GM23338 (cell line): ENCODE measurements around the gene VANGL1. TPM values are rescaled to one million over a fixed set of nuclear protein-coding genes. Genes with fewer than 3 reads are reported as not detected.

Source experiments
- JUNB ChIP-seq: IDR thresholded peaks from one replicate; pipeline ENCODE4 v1.6.1; 2016; ENCODE audit warnings: antibody characterized with exemption; ENCODE audit not compliant: unreplicated experiment
- NANOG ChIP-seq: IDR thresholded peaks from 2 replicates; pipeline ENCODE4 v1.6.1; 2016; ENCODE audit warnings: antibody characterized with exemption, borderline replicate concordance
- STAT1 ChIP-seq: IDR thresholded peaks from one replicate; pipeline ENCODE4 v1.6.1; 2016; ENCODE audit warnings: antibody characterized with exemption; ENCODE audit not compliant: unreplicated experiment
- polyA plus RNA-seq: library from polyadenylated mRNA; unstranded; fragments of >200 nt; fragmentation: Nextera tagmentation; extraction: Ambion mirVana; gene quantifications from 2 replicates; pipeline ENCODE4 v1.2.1, GENCODE V29; 2016
- total RNA-seq: library from RNA; depleted of rRNA; stranded (reverse); fragments of >200 nt; shearing (Covaris generic); gene quantifications from 2 replicates; pipeline ENCODE4 v1.2.3, GENCODE V29; 2014
- TF ChIP-seq, protein P1 (sequence below): fragments of 250-450 bp; sonication (Bioruptor Pico); IDR thresholded peaks from 2 replicates; pipeline ENCODE4 v1.5.0; 2020; ENCODE audit warnings: mild to moderate bottlenecking, moderate library complexity
- TF ChIP-seq, protein P2 (sequence below), 2 experiments: fragments of 200-600 bp in 1 of 2; sonication (generic) in 1 of 2; conservative IDR thresholded peaks; 2 replicates each; pipeline versions ENCODE4 v1.5.1 to v1.6.1; 2016 to 2017; ENCODE audit warnings: antibody characterized with exemption in 2 of 2, low read depth in 2 of 2, mild to moderate bottlenecking in 2 of 2, moderate library complexity in 1 of 2
- TF ChIP-seq, protein P3 (sequence below): IDR thresholded peaks from one replicate; pipeline ENCODE4 v1.6.1; 2018; ENCODE audit warnings: antibody characterized with exemption; ENCODE audit not compliant: unreplicated experiment

The VANGL1 gene
- total and polyA plus RNA-seq, 2 experiments from 2014 or later = 4.4 to 14.4 TPM

DNA sequence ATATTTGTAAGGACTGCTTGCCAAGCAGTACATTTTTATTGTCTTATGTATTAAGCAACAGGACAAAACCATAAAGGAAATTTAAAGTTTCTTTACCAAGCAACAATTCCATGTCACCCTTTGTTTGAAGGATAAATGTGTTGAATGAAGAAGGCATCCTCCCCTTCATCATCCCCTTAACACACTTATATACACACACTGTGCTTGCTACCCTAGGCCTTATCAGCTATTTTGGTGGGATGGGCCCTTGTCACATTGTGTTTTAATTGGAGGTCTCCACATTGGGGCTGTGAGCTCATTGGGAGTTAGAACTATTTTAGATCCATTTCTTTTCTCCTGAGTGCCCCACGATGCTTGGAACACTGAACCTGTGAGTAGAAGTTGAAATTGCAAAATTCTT is 1.9 kb downstream of the VANGL1 start (continued):
- TF ChIP-seq, protein P1, sequence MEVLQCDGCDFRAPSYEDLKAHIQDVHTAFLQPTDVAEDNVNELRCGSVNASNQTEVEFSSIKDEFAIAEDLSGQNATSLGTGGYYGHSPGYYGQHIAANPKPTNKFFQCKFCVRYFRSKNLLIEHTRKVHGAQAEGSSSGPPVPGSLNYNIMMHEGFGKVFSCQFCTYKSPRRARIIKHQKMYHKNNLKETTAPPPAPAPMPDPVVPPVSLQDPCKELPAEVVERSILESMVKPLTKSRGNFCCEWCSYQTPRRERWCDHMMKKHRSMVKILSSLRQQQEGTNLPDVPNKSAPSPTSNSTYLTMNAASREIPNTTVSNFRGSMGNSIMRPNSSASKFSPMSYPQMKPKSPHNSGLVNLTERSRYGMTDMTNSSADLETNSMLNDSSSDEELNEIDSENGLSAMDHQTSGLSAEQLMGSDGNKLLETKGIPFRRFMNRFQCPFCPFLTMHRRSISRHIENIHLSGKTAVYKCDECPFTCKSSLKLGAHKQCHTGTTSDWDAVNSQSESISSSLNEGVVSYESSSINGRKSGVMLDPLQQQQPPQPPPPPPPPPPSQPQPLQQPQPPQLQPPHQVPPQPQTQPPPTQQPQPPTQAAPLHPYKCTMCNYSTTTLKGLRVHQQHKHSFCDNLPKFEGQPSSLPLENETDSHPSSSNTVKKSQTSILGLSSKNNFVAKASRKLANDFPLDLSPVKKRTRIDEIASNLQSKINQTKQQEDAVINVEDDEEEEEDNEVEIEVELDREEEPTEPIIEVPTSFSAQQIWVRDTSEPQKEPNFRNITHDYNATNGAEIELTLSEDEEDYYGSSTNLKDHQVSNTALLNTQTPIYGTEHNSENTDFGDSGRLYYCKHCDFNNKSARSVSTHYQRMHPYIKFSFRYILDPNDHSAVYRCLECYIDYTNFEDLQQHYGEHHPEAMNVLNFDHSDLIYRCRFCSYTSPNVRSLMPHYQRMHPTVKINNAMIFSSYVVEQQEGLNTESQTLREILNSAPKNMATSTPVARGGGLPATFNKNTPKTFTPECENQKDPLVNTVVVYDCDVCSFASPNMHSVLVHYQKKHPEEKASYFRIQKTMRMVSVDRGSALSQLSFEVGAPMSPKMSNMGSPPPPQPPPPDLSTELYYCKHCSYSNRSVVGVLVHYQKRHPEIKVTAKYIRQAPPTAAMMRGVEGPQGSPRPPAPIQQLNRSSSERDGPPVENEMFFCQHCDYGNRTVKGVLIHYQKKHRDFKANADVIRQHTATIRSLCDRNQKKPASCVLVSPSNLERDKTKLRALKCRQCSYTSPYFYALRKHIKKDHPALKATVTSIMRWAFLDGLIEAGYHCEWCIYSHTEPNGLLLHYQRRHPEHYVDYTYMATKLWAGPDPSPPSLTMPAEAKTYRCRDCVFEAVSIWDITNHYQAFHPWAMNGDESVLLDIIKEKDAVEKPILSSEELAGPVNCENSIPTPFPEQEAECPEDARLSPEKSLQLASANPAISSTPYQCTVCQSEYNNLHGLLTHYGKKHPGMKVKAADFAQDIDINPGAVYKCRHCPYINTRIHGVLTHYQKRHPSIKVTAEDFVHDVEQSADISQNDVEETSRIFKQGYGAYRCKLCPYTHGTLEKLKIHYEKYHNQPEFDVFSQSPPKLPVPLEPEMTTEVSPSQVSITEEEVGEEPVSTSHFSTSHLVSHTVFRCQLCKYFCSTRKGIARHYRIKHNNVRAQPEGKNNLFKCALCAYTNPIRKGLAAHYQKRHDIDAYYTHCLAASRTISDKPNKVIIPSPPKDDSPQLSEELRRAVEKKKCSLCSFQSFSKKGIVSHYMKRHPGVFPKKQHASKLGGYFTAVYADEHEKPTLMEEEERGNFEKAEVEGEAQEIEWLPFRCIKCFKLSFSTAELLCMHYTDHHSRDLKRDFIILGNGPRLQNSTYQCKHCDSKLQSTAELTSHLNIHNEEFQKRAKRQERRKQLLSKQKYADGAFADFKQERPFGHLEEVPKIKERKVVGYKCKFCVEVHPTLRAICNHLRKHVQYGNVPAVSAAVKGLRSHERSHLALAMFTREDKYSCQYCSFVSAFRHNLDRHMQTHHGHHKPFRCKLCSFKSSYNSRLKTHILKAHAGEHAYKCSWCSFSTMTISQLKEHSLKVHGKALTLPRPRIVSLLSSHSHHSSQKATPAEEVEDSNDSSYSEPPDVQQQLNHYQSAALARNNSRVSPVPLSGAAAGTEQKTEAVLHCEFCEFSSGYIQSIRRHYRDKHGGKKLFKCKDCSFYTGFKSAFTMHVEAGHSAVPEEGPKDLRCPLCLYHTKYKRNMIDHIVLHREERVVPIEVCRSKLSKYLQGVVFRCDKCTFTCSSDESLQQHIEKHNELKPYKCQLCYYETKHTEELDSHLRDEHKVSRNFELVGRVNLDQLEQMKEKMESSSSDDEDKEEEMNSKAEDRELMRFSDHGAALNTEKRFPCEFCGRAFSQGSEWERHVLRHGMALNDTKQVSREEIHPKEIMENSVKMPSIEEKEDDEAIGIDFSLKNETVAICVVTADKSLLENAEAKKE (CRISPR knock-in tag) = no peak
- TF ChIP-seq STAT1 (no peak), NANOG (no peak), JUNB (no peak)
- TF ChIP-seq, protein P2, sequence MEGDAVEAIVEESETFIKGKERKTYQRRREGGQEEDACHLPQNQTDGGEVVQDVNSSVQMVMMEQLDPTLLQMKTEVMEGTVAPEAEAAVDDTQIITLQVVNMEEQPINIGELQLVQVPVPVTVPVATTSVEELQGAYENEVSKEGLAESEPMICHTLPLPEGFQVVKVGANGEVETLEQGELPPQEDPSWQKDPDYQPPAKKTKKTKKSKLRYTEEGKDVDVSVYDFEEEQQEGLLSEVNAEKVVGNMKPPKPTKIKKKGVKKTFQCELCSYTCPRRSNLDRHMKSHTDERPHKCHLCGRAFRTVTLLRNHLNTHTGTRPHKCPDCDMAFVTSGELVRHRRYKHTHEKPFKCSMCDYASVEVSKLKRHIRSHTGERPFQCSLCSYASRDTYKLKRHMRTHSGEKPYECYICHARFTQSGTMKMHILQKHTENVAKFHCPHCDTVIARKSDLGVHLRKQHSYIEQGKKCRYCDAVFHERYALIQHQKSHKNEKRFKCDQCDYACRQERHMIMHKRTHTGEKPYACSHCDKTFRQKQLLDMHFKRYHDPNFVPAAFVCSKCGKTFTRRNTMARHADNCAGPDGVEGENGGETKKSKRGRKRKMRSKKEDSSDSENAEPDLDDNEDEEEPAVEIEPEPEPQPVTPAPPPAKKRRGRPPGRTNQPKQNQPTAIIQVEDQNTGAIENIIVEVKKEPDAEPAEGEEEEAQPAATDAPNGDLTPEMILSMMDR (conservative IDR thresholded peaks at IDR 0.05; ENCODE audit: low read depth in 2 of 2) = no peak
- TF ChIP-seq, protein P3, sequence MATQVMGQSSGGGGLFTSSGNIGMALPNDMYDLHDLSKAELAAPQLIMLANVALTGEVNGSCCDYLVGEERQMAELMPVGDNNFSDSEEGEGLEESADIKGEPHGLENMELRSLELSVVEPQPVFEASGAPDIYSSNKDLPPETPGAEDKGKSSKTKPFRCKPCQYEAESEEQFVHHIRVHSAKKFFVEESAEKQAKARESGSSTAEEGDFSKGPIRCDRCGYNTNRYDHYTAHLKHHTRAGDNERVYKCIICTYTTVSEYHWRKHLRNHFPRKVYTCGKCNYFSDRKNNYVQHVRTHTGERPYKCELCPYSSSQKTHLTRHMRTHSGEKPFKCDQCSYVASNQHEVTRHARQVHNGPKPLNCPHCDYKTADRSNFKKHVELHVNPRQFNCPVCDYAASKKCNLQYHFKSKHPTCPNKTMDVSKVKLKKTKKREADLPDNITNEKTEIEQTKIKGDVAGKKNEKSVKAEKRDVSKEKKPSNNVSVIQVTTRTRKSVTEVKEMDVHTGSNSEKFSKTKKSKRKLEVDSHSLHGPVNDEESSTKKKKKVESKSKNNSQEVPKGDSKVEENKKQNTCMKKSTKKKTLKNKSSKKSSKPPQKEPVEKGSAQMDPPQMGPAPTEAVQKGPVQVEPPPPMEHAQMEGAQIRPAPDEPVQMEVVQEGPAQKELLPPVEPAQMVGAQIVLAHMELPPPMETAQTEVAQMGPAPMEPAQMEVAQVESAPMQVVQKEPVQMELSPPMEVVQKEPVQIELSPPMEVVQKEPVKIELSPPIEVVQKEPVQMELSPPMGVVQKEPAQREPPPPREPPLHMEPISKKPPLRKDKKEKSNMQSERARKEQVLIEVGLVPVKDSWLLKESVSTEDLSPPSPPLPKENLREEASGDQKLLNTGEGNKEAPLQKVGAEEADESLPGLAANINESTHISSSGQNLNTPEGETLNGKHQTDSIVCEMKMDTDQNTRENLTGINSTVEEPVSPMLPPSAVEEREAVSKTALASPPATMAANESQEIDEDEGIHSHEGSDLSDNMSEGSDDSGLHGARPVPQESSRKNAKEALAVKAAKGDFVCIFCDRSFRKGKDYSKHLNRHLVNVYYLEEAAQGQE = no peak
